A549 treated with Mapracorat at 1 μM for 4 hours (cell line): ENCODE data around the gene PRAMEF13. TPM values are rescaled to one million over a fixed set of nuclear protein-coding genes. Genes with fewer than 3 reads are reported as not detected.

Source experiments
- total RNA-seq: library from RNA; stranded (reverse); fragments of 200-300 nt; extraction: Qiagen RNA extraction; gene quantifications from 5 replicates; pipeline ENCODE4 v1.2.3, GENCODE V29; 2022

Gene PRAMEF13
- not detected in 5 replicates for total RNA-seq

GRCh38 chr1:13201309-13201708, at the start of gene PRAMEF13:
TSS of gene PRAMEF13 (minus strand) at chr1:13201409. CDS start at chr1:13199589, 1,820 bp downstream.

DNA sequence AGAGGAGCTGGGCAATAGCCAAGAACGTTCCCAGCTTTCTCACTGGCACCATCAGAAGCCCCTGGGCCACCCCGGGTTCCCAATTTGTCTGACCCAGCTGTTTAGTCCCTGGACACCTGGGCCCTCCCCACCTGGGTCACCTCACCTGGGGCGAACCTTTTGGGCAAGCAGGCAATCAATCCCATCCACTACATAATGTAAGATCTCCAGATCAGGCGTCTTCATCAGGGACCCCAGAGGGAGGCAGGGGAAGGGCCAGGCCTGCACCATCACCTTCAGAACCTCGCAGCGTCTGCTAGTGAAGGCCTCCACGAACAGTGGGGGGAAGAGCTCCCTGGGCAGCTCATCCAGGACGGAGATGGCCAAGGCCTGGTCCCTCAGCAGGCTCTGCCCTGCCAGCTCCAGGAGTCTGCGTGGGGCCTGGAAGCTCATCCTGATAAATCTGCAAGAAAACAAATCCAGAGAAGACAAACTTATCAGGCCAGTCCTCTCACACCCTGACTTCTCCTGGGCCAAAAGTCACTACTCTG, 24.5 kb upstream of the PRAMEF13 start, which contains the start of gene PRAMEF18:
Gene PRAMEF18 (minus strand): TSS at position 480 of the 530 bp plus-strand sequence. CDS start 48 bp downstream, at position 432.

GRCh38 chr1:13171548-13171947, 29.7 kb downstream of the PRAMEF13 start, which contains the start of gene PRAMEF9:
TSS of gene PRAMEF9 (plus strand) at chr1:13171848. CDS start at chr1:13175281, 3,433 bp downstream.

GRCh38 chr1:13165531-13165930, 35.7 kb downstream of the PRAMEF13 start, which contains the start of gene HNRNPCL4:
TSS of gene HNRNPCL4 (minus strand) at chr1:13165631. CDS start at chr1:13165467, 164 bp downstream.

DNA sequence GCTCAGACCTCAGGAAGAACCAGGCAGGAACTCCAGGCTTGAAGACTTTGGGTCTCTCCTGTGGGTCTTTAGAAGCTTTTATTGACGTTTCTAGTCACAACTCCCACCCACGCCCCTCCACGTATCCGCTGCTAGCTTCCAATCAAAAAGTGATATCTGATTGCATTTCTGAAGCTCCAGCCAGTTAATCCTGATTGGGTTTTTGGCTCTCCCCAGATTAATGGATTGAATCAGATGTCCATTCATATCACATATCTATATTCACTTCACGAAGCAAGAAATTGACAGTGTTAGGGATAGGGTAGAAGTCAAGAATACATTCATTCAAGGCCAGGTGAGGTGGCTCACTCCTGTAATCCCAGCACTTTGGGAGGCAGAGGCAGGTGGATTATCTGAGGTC, 45.3 kb downstream of the PRAMEF13 start, which contains the start of gene PRAMEF26:
Gene PRAMEF26 (minus strand): TSS at position 101 of the 400 bp plus-strand sequence. CDS start 2,914 bp downstream, outside the sequence.

Other genes with a start within 250 kb of the PRAMEF13 start
- gene PRAMEF27, start 144.8 kb downstream of the PRAMEF13 start, total RNA-seq = not detected in 5 replicates
- not detected in 5 replicates for gene HNRNPCL3, start 140.6 kb downstream of the PRAMEF13 start, total RNA-seq
- gene PRAMEF25, start 130.6 kb downstream of the PRAMEF13 start, total RNA-seq = not detected in 5 replicates
- gene HNRNPCL2, start 84.6 kb downstream of the PRAMEF13 start, total RNA-seq = not detected in 5 replicates
- gene PRAMEF26, start 45.4 kb downstream of the PRAMEF13 start, total RNA-seq = not detected in 5 replicates
- not detected in 5 replicates for gene HNRNPCL4, start 35.8 kb downstream of the PRAMEF13 start, total RNA-seq
- not detected in 5 replicates for gene PRAMEF9, start 29.6 kb downstream of the PRAMEF13 start, total RNA-seq
- gene PRAMEF18, start 24.7 kb upstream of the PRAMEF13 start, total RNA-seq = not detected in 5 replicates
- not detected in 5 replicates for gene PRAMEF5, start 52.8 kb upstream of the PRAMEF13 start, total RNA-seq
- gene PRAMEF8, start 83.7 kb upstream of the PRAMEF13 start, total RNA-seq = not detected in 5 replicates
- gene PRAMEF33, start 102.1 kb upstream of the PRAMEF13 start, total RNA-seq = not detected in 5 replicates
- gene PRAMEF15, start 114.2 kb upstream of the PRAMEF13 start, total RNA-seq = not detected in 5 replicates
- not detected in 5 replicates for gene PRAMEF14, start 145.7 kb upstream of the PRAMEF13 start, total RNA-seq
- not detected in 5 replicates for gene PRAMEF19, start 170.5 kb upstream of the PRAMEF13 start, total RNA-seq
- not detected in 5 replicates for gene PRAMEF17, start 188.2 kb upstream of the PRAMEF13 start, total RNA-seq
- not detected in 5 replicates for gene PRAMEF20, start 209.0 kb upstream of the PRAMEF13 start, total RNA-seq